Large intestine (tissue), 3 donors: ENCODE data around the gene BLM. TPM values are rescaled to one million over a fixed set of nuclear protein-coding genes. Genes with fewer than 3 reads are reported as not detected.

Source experiments
- DNase-seq, 2 donors: peaks; one replicate each; pipeline versions ENCODE4 v3.0.0 to v3.0.0-alpha.2; 2013
- H3K27ac ChIP-seq: one replicate; pipeline ENCODE4 v1.5.1; 2013; ENCODE audit warnings: low read length
- H3K27me3 ChIP-seq: 2 replicates; pipeline ENCODE4 v1.6.1; 2013; ENCODE audit warnings: low read length; ENCODE audit not compliant: control insufficient read depth, insufficient read depth
- H3K36me3 ChIP-seq: 2 replicates; pipeline ENCODE4 v1.6.1; 2013; ENCODE audit warnings: low read length; ENCODE audit not compliant: control insufficient read depth, insufficient read depth
- H3K4me1 ChIP-seq: one replicate; pipeline ENCODE4 v1.6.1; 2013; ENCODE audit warnings: low read length; ENCODE audit not compliant: control insufficient read depth, insufficient read depth
- H3K4me3 ChIP-seq: one replicate; pipeline ENCODE4 v1.5.1; 2013; ENCODE audit warnings: low read length
- H3K9me3 ChIP-seq: one replicate; pipeline ENCODE4 v1.6.1; 2013; ENCODE audit warnings: mild to moderate bottlenecking, low read depth, low read length, moderate library complexity; ENCODE audit not compliant: control insufficient read depth
- WGBS: methylation state at CpG from one replicate; pipeline ENCODE4 v1.1.5; 2013; ENCODE audit warnings: low lambda C conversion rate; ENCODE audit not compliant: insufficient coverage; 5-methylcytosine and 5-hydroxymethylcytosine counted together
- polyA plus RNA-seq: library from polyadenylated mRNA; unstranded; fragments of 120-200 nt; gene quantifications from one replicate; pipeline ENCODE4 v1.2.1, GENCODE V29; 2013

Gene BLM
- polyA plus RNA-seq, 1 donor: 4.2 TPM

DNA sequence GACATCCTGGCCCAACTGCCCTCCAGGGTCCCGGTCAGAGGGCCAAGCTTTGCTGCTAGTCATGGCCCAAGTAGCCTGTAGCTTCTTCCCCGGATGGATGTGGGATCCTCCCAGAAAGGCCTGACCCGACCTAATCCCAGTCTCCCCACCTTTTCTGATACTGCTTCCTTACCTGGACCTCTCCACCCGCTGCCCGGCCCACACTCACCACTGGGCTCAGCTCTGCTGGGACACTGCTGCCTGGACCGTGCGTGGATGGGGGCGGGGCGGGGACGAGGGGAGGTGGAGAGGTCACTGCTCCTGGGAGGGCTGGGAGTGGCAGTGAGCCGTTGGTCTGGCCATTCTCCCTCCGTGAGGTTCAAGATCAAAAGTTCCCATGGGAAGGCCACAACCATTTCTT lies 111.0 kb downstream of the BLM start:
- WGBS: 100% methylated on average over 1 of the region's 12 CpGs

DNA sequence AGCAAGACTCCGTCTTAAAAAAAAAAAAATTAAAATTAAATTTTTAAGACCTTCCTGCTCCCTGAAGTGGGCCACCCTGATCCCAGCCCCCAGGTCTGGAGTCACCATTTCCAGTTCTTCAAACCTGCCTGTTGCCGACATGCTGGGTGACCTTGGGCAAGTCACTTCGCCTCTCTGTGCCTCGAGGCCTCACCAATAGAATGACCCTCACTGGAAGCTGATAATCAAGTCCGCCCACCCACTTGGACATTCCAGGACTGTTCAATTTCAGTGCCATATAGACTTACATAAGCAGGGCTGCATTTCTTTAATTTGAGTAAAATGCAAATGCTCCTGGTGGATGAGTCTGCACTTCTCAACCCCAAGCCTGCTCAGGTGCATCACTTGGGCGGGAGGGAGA lies 112.0 kb downstream of the BLM start:
- Histone ChIP-seq H3K9me3 (peaks cover 5% of the 10 kb centered on the region), H3K27me3 (no peaks in the 10 kb centered on the region), H3K4me3 (no peak overlapping the region), H3K27ac (no peak overlapping the region), H3K36me3 (no peaks in the 10 kb centered on the region), H3K4me1 (peaks cover 4% of the 10 kb centered on the region)
- no peak for DNase-seq
- no CpG with 5 or more reads among the region's 6 CpGs for WGBS

More for the DNA sequence above, 111.0 kb downstream of the BLM start:
- Histone ChIP-seq H3K27ac (no peak overlapping the region), H3K4me1 (peaks cover 10% of the 10 kb centered on the region), H3K9me3 (peaks cover 5% of the 10 kb centered on the region), H3K36me3 (no peaks in the 10 kb centered on the region), H3K4me3 (no peak overlapping the region), H3K27me3 (no peaks in the 10 kb centered on the region)
- no peak for DNase-seq

DNA sequence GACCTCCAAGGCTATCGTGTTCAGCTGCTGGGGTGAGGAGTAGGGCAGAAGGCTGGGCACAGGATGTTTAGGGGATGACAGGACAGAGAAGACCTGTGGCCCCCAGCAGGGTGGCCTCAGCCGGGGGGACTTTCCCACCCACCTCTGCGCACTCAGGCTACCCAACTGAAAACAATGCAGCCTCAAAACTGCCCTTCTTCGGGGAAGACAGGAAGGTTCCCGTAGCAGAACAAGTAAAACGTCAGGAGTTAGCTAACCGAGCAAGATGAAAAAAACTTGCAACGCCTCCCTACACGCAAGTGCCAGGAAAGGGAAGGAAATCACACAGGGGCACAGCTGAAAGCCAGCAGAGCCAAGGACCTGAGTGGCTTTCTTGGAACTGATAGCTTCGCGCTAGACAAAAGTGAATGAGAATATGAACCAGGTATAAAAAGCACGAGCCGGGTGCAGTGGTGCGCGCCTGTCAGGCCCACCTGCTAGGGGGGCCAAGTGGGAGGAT lies 112.8 kb downstream of the BLM start:
- H3K4me3 ChIP-seq: no peak overlapping the region
- peaks cover 5% of the 10 kb centered on the region for H3K9me3 ChIP-seq
- no peaks in the 10 kb centered on the region for H3K4me1 ChIP-seq
- H3K27me3 ChIP-seq: no peaks in the 10 kb centered on the region
- WGBS: 68% methylated on average over 3 of the region's 15 CpGs
- no peaks in the 10 kb centered on the region for H3K36me3 ChIP-seq
- no peak for DNase-seq
- H3K27ac ChIP-seq: no peak overlapping the region

DNA sequence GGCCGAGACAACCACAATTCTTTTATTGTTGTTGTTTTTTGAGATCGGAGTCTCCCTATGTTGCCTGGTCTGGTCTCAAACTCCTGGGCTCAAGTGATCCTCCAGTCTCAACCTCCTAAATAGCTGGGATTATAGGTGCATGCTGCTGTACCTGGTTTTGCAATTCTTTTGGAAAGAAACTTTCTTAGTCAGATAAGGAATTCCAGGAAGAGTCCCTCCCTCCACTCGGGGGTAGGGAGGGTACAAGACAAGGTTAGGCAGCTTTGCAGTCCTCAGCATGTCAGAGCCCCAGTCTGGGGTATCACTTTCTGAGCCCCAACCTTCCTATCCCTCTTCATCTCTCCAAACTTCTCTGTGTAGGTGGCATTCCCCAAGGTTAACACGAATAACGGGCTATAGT lies 117.5 kb downstream of the BLM start:
- H3K36me3 ChIP-seq: no peaks in the 10 kb centered on the region
- H3K27ac ChIP-seq: no peak overlapping the region
- H3K27me3 ChIP-seq: no peaks in the 10 kb centered on the region
- 50% methylated on average over 2 of the region's 5 CpGs for WGBS
- no peak for DNase-seq
- no peaks in the 10 kb centered on the region for H3K9me3 ChIP-seq
- peaks cover 19% of the 10 kb centered on the region for H3K4me1 ChIP-seq
- H3K4me3 ChIP-seq: no peak overlapping the region

DNA sequence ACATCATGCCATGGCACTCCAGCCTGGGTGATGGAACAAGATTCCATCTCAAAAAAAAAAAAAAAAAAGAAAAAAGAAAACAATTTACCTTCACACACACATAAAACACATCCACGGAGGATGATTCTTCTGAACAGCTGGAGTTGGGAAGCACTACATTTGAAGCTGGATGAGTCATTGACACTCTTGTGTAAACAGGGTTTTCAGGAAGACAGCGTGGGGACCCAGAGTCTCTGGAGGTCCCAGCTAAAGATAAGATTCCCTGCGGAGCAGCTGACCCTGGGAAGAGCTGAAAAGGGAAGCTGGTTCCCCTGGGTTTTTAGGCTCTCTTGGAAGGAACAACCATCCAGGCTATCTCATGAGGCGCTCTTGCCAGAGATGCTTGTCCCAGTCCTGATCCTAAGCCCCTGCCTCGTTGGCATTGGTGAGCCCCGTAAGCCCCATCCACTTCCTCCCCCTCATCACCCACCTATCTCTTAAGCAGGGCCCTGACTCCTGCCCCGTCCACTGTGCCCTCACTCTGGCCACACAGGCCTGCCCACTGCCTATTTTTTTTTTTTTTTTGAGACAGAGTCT lies 119.2 kb downstream of the BLM start:
- peaks cover 25% of the 10 kb centered on the region for H3K4me1 ChIP-seq
- WGBS: 80% methylated on average over 3 of the region's 7 CpGs
- H3K9me3 ChIP-seq: no peaks in the 10 kb centered on the region
- H3K27me3 ChIP-seq: no peaks in the 10 kb centered on the region
- no peaks in the 10 kb centered on the region for H3K36me3 ChIP-seq
- H3K27ac ChIP-seq: no peak overlapping the region
- no peak for DNase-seq
- no peak overlapping the region for H3K4me3 ChIP-seq

DNA sequence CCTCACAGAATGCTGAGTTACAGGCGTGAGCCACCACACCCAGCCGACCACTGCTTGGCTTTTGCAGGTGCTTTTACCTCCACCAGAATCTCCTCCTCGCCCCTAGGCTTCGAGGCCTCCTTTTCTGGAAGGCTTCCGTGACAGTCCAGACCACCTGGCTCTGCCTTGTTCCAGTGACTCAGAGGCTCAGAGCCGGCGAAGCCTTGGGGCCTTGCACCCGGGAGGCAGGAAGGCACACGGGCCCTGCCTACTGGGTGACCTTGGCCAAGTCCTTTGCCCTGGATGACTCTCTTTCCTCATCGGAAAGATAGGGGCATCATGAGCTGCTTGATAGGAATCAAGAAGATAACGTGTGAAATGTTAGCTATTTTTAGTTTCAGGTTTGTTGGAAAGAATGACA lies 119.9 kb downstream of the BLM start:
- Histone ChIP-seq H3K27me3 (no peaks in the 10 kb centered on the region), H3K36me3 (no peaks in the 10 kb centered on the region), H3K4me1 (peaks cover 25% of the 10 kb centered on the region), H3K4me3 (no peak overlapping the region), H3K27ac (no peak overlapping the region), H3K9me3 (no peaks in the 10 kb centered on the region)
- 43% methylated on average over 1 of the region's 11 CpGs for WGBS
- DNase-seq: no peak

DNA sequence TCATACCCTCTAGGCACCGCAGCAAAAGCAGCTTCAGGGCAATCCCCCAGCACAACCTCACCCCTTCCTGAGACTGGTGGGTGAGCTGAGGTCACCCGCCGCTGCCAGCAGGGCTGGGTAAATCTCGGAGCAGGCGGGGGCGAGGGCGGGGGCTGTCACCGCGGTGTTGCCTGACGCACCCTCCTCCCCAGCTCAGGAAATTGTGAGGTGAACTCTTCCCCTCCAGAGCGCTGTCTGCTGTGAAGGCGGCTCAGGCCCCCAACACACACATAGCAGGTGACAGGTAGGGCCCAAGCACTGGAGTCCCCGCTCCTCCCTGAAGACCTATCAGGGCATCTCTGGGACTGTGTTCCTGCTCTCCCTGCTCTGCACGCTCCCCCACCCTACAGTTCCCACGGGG lies 121.0 kb downstream of the BLM start:
- Histone ChIP-seq H3K9me3 (no peaks in the 10 kb centered on the region), H3K4me3 (no peak overlapping the region), H3K27me3 (no peaks in the 10 kb centered on the region), H3K36me3 (no peaks in the 10 kb centered on the region), H3K27ac (no peak overlapping the region), H3K4me1 (peaks cover 25% of the 10 kb centered on the region)
- WGBS: no CpG with 5 or more reads among the region's 15 CpGs
- DNase-seq: peak; percentile 51 to 75

DNA sequence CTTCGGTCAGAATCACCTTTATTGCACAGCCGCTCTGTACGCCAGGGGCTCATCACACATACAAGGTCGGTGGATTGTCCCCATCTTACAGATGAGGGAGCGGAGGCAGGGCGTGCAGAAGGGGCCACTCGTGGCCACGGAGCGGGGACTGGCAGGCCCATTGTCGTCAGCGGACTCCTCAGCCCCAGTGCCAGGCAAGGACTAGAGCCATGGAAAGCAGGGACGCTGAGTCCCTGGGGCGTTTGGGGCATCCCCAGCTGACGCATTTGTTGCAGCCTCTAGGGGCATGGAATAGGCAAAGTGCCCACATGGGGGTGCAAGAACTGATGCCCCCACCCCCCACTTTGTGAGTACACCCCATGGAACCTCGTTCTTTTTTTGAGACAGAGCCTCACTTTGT lies 121.4 kb downstream of the BLM start:
- WGBS: no CpG with 5 or more reads among the region's 15 CpGs
- no peak for DNase-seq
- no peaks in the 10 kb centered on the region for H3K9me3 ChIP-seq
- no peaks in the 10 kb centered on the region for H3K36me3 ChIP-seq
- no peaks in the 10 kb centered on the region for H3K27me3 ChIP-seq
- H3K4me3 ChIP-seq: no peak overlapping the region
- no peak overlapping the region for H3K27ac ChIP-seq
- peaks cover 25% of the 10 kb centered on the region for H3K4me1 ChIP-seq

DNA sequence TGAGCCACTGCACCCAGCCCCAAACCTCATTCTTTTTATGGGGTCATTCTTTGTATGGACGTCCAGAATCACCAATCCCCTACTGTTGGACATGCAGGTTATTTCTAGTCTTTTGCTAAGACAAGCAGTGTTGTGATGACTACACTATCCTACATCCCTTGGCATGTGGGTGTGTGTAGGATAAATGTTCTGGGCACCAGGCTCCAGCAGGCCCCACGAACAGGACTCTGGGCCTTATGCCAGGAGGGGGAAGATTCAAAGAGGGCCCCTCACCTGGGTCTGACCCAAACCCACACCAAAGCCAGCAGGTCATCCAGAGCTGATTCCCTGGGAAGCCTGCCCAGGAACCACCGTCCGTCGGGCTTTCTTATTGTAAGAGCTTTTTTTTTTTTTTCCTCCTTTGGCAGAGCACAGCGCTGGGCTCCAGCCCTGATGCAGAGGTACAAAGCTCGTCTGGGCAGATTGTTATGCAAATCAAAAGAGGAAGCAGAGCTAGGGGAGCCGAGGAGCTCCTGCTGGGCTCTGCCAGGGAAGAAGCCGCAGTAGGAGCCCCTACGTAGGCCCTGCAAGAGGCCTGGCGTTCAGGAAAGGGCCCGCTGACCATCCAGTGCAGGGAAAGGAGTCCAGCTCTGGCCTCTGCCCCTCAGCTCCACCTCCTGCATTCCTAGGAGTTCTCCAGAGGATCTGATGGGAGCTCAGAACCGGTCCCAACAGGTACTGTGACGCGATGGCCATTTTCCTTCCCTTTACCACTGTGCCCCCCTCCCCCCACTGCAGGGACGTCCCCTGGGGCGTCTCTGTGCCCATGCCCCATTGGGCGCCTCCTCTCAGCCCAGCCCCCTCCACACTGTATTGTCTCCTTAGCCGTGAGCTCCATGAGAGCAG lies 122.3 kb downstream of the BLM start:
- peaks cover 25% of the 10 kb centered on the region for H3K4me1 ChIP-seq
- H3K36me3 ChIP-seq: no peaks in the 10 kb centered on the region
- H3K9me3 ChIP-seq: no peaks in the 10 kb centered on the region
- H3K27me3 ChIP-seq: no peaks in the 10 kb centered on the region
- H3K4me3 ChIP-seq: peak overlapping the region; percentile 28
- DNase-seq: peak; percentile 72 to 90
- peak overlapping the region; percentile 77 for H3K27ac ChIP-seq
- WGBS: no CpG with 5 or more reads among the region's 19 CpGs

DNA sequence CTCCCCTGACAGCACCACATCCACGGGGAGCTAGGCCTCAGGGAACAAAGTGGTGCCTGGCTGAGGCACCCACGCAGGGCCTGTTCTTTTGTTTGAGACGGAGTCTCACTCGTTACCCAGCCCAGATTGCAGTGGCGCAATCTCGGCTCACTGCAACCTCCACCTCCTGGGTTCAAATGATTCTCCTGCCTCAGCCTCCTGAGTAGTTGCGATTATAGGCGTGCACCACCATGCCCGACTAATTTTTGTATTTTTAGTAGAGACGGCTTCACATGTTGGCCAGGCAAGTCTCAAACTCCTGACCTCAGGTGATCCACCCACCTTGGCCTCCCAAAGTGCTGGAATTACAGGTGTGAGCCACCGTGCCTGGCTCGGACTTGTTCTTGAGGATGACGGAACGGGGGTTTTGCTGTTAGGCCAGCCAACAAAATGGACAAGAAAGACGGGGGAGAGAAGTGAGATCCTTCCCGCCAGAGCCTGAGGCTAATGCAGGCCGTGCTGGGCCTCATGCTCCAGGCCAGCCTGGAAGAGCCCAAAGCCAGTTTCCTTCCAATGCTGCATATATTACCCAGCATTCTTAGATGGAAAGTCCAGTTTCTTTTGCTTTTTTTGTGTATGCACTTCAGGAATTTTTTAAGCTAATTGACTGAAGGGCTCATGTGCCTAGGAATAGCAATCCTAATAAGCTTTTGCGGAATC lies 123.2 kb downstream of the BLM start:
- H3K4me1 ChIP-seq: peaks cover 25% of the 10 kb centered on the region
- H3K4me3 ChIP-seq: peak overlapping the region; percentile 28
- H3K9me3 ChIP-seq: no peaks in the 10 kb centered on the region
- H3K36me3 ChIP-seq: no peaks in the 10 kb centered on the region
- no peaks in the 10 kb centered on the region for H3K27me3 ChIP-seq
- DNase-seq: no peak
- WGBS: no CpG with 5 or more reads among the region's 18 CpGs
- peak overlapping the region; percentile 77 for H3K27ac ChIP-seq
